HG02884 (cell line): Measurements from ENCODE around the gene CSTPP1.
"Not testable (repeated sequence)": the region's sequence is repeated elsewhere in the genome, so short reads cannot be mapped to it uniquely, and the experiment has no call there.

Experiments
- ATAC-seq: cut with Tn5 transposase; IDR thresholded peaks from one replicate; pipeline ENCODE4 v1.9.1; 2021; ENCODE audit warnings: mild to moderate bottlenecking, moderate library complexity; ENCODE audit not compliant: unreplicated experiment

CSTPP1 gene

GRCh38 chr11:47177846-47178245 lies 241.3 kb downstream of the CSTPP1 start:
- ATAC-seq: no peak

DNA sequence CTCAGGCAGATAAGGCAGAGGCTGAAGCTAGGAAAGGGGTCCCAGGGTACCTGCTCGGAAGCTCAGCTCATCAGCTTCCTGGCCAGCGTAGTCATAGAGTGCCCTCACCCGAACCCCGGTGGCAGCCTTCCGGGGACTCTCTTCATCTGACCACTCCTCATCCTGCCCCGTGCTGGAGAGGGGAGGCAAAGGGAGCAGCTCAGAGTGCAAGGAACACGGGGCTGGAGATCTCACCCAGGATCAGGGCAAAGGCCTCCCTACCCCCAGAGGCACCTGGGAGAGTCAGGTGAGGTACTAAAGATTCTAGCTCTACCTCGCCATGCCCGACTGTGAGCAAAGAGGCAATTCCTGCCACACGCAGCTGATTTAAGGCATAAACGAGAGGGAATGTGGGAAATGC lies 241.8 kb downstream of the CSTPP1 start:
- ATAC-seq: no peak

- no peak for ATAC-seq
These were observed 242.4 kb downstream of the CSTPP1 start for GRCh38 chr11:47178737-47179654.

GRCh38 chr11:47179655-47179991 lies 243.1 kb downstream of the CSTPP1 start:
- ATAC-seq: no peak

DNA sequence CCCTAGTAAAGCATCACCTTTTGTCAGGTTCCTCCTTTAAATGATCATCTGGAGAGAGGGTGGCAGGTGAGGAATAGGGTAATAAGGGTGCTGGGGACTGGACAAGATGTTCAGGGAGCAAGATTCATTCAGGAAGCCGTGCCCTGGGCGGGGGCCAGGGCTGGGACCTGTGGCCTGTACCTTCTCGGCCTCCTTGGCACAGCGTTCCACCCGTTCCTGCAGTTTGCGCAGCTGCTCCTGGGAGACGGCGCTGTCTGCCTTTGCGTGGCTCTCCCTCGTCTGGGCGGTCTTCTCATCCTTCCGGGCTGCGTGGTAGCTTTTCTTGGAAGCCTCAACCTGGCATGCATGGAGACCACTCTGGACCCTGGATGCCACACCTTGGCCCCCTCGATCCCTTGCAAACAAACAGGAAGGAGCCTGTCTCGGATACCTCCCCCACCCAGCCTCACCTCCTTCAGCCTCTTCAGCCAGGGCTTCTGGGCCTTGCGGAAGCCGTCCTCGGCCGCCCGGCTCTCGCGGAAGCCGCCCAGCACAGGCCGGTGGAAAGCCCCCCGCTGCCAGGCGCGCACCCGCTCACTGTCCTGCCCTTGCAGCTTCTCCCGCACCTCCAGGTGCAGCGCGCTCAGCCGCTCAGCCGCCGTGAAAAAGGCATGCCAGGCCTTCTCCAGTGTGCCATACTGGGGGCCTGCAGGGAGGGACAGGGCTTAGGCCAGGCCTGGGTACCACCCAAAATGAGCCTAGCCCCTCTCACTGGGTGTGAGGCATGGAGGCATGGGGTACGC lies 243.6 kb downstream of the CSTPP1 start:
- no peak for ATAC-seq

GRCh38 chr11:47181271-47181670 lies 244.7 kb downstream of the CSTPP1 start:
- ATAC-seq: no peak

DNA sequence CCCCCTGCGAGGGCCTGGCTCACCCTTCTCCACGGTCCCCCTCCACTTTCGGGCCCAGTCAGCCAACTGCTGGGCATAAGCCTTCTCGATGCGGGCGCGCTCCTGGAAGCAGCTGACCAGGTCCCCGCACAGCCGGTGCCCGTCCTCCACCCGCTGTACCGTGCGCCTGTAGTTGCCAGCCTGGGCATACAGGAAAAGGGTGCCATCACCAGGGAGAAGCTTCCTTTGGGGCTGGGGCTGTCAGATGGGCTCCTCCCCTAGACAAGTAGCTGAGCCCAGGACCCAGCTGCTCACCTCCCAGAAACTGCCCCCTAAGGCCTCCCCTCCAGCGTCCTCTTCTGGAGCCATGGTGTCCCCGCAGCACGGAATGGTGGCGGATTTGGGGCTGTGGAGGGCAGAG lies 245.8 kb downstream of the CSTPP1 start:
- ATAC-seq: no peak

GRCh38 chr11:47183031-47183856 lies 246.7 kb downstream of the CSTPP1 start:
- ATAC-seq: no peak

GRCh38 chr11:47183969-47184368 lies 247.4 kb downstream of the CSTPP1 start:
- ATAC-seq: no peak

DNA sequence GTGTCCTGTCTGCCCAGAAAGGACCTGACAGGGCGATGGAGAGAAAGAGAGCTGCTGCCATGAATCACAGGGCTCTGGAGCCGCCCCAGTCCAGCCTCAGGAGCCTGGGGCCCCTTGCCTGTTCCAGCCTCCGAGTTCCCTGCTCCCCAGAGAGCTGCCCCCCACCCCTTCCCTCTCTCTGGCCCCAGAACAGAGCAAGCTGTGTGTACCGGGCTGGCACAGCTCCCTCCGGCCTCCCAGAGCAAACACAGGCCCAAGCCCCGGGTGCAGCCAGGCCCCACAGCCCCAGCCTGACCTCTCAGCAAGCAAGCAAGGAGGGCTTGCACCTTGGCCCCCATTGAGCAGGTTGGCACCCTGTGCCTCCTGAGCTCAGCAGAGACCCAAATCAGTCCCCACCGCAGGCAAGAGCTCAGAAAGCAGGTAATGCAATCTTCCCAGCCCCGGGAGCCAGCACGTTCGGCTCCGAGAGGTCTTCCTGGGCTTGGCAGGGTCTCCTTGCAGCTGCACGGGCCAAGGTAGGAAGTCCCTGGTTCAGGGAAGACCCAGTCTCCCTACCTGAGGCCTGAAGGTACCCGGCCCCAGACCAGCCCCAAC lies 248.2 kb downstream of the CSTPP1 start:
- no peak for ATAC-seq

GRCh38 chr11:47185305-47186075 lies 248.9 kb downstream of the CSTPP1 start:
- ATAC-seq: no peak

DNA sequence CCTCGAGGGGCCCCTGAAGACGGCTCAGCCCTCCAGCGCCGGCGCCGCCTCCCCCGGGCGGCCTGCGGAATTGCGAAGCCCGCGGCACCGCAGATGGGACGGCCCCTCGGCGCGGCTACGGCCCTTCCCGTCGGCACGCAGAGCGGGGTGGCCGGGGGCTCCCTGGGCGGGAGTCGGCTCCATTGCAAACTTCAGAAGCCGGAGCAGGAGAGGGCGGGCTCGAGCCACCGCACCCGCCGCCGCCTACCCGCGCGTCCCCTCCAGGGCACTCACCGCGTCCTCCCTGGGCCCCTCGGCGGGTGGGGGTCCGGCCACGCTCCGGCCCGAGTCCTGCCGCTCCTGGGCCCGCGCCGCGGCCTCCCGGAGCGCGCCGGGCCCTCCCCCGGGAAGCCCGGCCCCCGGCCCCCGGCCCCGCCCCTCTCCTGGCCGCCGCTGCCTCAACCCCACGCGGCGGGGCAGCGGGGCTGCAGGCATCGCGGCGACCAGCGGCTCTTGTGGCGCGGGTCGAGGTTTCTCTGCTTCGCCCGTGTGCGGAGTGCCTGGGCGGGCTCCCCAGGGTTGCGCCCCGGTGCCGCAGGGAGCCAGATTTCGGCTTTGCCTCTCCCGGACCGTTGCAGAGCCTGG lies 249.6 kb downstream of the CSTPP1 start, which contains the start of gene PACSIN3:
PACSIN3 (minus strand) TSS at position 359 of the 624 bp plus-strand sequence. CDS start 3,707 bp downstream, outside the sequence.
- no peak for ATAC-seq

DNA sequence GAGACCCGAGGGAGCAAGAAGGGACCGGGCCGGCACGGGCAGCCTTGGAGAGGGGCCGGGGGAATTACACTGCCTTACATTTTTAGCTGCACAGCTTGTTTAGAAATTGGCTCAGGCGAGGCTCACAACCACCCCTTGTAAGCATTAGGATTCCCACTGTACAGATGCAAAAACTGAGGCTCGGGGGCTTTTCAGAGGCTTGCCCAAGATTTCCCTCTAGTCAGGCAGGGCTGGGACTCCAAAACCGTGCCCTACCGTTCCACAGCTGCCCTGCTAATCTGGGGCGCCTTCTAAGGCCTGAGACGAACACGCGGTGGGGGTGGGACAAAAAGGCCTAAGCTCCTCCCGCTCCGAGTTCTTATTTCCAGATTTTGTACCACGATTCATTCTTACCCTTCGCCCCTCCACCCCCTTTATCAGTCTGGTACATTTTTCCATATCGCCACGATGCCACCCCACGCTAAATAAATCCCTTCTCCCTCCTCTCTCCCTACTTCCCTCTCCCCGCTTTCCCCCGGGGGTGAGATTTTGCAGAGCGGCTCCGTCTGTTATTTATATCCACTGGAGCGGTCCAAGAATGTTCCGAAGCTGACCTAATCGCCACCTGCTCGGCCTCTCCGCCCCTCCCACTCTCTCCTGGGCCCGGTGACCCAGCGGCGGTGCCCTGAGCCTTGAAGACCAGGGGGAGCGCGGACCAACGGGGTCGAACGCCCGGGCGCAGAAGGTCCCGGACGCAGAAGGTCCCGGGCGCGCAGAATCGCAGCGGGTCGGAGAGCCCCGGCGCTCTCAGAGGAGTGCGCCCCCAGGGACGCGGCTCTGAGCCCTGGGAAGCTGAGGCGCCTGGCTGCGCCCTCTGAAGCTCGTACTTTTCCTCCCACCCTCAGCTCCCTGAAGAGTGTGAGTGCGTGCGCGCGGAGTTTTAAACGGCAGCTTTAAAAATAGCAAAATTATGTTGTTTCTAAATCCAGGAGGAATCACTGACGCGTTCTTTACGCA lies 250.4 kb downstream of the CSTPP1 start:
- ATAC-seq: no peak

- ATAC-seq: no peak
These were observed 251.2 kb downstream of the CSTPP1 start for GRCh38 chr11:47187723-47188122.

GRCh38 chr11:47188259-47188658 lies 251.7 kb downstream of the CSTPP1 start:
- ATAC-seq: no peak

- ATAC-seq: no peak
These were observed 252.7 kb downstream of the CSTPP1 start for GRCh38 chr11:47189100-47189834.

DNA sequence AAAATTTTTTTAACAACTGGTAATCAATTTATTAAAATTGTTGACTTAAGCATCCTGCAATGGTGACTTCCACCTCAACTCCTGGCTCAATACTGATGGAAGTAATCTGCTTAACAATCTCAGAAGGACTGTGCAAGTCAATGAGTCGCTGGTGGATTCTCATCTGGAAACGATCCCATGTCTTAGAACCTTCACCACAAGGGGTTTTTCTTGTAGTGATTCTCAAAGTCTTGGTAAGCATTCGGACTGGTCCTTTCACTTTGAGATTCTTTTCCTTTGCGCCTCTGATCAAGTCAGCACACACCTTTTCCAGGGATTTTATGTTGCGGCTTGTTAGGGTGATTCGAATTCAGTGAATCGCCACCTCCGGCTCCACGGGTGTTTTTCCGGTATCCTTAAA lies 254.6 kb downstream of the CSTPP1 start:
- ATAC-seq: not testable (repeated sequence)

DNA sequence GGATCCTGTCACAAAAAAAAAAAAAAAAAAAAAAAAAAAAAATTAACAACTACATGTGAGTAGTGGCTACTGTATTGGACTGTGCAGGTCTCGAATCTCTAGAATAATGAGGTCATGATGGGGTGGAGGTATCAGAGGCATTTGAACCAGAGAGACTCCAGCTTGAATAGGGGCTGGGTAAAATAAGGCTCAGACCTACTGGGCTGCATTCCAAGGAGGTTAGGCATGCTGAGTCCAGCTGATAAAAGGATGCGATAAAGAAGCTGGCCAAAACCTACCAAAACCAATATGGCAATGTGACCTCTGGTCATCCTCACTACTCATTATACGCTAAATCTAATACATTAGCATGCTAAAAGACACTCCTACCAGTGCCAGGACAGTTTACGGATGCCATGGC lies 255.6 kb downstream of the CSTPP1 start:
- no peak for ATAC-seq
